Testis (tissue), 3 donors: ENCODE measurements around the gene DENND1A. TPM values are rescaled to one million over a fixed set of nuclear protein-coding genes. Genes with fewer than 3 reads are reported as not detected.

Experiments
- DNase-seq: peaks from one replicate; pipeline ENCODE4 v3.0.0-alpha.2; 2019
- H3K27ac ChIP-seq, 2 donors: fragments of 200-600 bp; sonication (generic); one replicate each; pipeline ENCODE4 v1.5.1; 2019
- H3K27me3 ChIP-seq: fragments of 200-600 bp; sonication (generic); one replicate; pipeline ENCODE4 v1.5.1; 2019
- H3K36me3 ChIP-seq: fragments of 200-600 bp; sonication (generic); one replicate; pipeline ENCODE4 v1.5.1; 2017; ENCODE audit warnings: low read depth; ENCODE audit errors: missing control alignments
- H3K4me1 ChIP-seq: fragments of 200-600 bp; sonication (generic); one replicate; pipeline ENCODE4 v1.5.1; 2019
- H3K4me3 ChIP-seq, 2 donors: fragments of 200-600 bp; sonication (generic); one replicate each; pipeline ENCODE4 v1.5.1; 2017 to 2019
- H3K9me3 ChIP-seq: fragments of 200-600 bp; sonication (generic); one replicate; pipeline ENCODE4 v1.5.1; 2017
- POLR2A ChIP-seq: fragments of 450-650 bp; IDR thresholded peaks from one replicate; pipeline ENCODE4 v1.6.1; 2017; ENCODE audit warnings: antibody characterized with exemption, mild to moderate bottlenecking, moderate library complexity
- WGBS, 2 donors: methylation state at CpG; one replicate each; pipeline ENCODE4 v1.1.5; 2018; 5-methylcytosine and 5-hydroxymethylcytosine counted together
- intact Hi-C: fragments of 100-400 bp; cut with DNase I; formaldehyde crosslinking; loops from one replicate; pipeline ENCODE4 v1.15.1; 2023; ENCODE audit warnings: low total_unique reads
- polyA plus RNA-seq: library from polyadenylated mRNA; stranded (reverse); fragments of 350-450 nt; fragmentation: Illumina TruSeq; extraction: RNeasy Lipid Tissue Mini Kit (QIAGEN cat#74804); gene quantifications from one replicate; pipeline ENCODE4 v1.2.3, GENCODE V29; 2014; ENCODE audit warnings: low read depth, low replicate concordance; ENCODE audit not compliant: insufficient read depth
- total RNA-seq, 2 donors: library from RNA; depleted of rRNA; stranded (reverse); fragments of >200 nt; gene quantifications; one replicate each; pipeline ENCODE4 v1.2.3, GENCODE V29; 2016
- TF ChIP-seq, protein P1 (sequence below), 3 experiments: fragments of 450-650 bp in 2 of 3; fragments of 200-600 bp in 1 of 3; sonication (generic) in 1 of 3; IDR thresholded peaks; one replicate each; pipeline ENCODE4 v1.5.1; 2016 to 2019; ENCODE audit warnings: antibody characterized with exemption in 3 of 3, mild to moderate bottlenecking in 2 of 3, moderate library complexity in 1 of 3

The DENND1A gene
- total and polyA plus RNA-seq, 3 donors from 2014 or later: 20.3 to 47.4 (median 44.9) TPM

- Histone ChIP-seq H3K36me3 (no peaks in the 10 kb centered on the region), H3K27ac (no peak overlapping the region), H3K4me3 (no peak overlapping the region), H3K4me1 (no peaks in the 10 kb centered on the region), H3K9me3 (no peaks in the 10 kb centered on the region), H3K27me3 (no peaks in the 10 kb centered on the region)
- intact Hi-C loops: no loop called here
- DNase-seq: no peak
- 91 to 92% methylated on average over 20 of the region's 20 CpGs for WGBS, 2 donors
- TF ChIP-seq, protein P1, sequence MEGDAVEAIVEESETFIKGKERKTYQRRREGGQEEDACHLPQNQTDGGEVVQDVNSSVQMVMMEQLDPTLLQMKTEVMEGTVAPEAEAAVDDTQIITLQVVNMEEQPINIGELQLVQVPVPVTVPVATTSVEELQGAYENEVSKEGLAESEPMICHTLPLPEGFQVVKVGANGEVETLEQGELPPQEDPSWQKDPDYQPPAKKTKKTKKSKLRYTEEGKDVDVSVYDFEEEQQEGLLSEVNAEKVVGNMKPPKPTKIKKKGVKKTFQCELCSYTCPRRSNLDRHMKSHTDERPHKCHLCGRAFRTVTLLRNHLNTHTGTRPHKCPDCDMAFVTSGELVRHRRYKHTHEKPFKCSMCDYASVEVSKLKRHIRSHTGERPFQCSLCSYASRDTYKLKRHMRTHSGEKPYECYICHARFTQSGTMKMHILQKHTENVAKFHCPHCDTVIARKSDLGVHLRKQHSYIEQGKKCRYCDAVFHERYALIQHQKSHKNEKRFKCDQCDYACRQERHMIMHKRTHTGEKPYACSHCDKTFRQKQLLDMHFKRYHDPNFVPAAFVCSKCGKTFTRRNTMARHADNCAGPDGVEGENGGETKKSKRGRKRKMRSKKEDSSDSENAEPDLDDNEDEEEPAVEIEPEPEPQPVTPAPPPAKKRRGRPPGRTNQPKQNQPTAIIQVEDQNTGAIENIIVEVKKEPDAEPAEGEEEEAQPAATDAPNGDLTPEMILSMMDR (IDR thresholded peaks at IDR 0.05): no peak
- TF ChIP-seq POLR2A: no peak
Measured at GRCh38 chr9:123425261-123425821, 504.6 kb downstream of the DENND1A start.

DNA sequence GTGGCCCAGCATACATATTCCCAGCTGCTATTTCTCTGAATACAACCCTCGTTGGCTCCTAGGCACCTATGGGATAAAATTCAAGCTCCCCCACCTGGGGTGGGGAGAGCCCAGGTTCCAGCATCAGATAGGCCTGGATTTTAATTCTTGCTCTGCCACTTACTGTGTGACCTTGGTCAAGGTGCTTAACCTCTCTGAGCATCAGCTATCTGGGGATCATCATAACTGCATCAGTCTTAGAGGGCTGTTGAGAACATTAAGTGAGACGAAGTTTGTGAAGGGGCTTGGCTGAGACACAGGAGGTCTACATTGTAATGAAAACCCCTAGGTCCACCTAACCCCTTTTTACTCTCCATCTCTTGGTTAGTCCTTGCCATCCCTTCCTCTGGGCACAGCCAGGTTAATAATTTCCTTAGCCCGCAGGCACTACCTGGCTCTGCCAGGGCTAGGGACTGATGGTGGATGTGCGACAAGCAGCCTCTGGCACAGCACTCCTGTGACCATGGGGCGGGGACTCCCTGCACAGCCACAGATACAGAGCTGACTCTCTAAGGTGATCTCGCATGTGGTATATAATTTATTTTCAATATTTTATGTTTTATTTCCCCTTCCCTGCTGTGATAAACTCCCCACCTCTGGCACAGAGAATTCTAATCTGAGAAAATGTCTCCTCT lies 505.2 kb downstream of the DENND1A start:
- 94 to 95% methylated on average over 6 of the region's 6 CpGs for WGBS, 2 donors
- no peak for DNase-seq
- Histone ChIP-seq H3K27me3 (no peaks in the 10 kb centered on the region), H3K36me3 (no peaks in the 10 kb centered on the region), H3K27ac (no peak overlapping the region), H3K9me3 (no peaks in the 10 kb centered on the region), H3K4me1 (no peaks in the 10 kb centered on the region), H3K4me3 (no peak overlapping the region)
- intact Hi-C loops: no loop called here
- no peak for TF ChIP-seq POLR2A
- TF ChIP-seq, protein P1 (IDR thresholded peaks at IDR 0.05): no peak

GRCh38 chr9:123424131-123424530 lies 505.8 kb downstream of the DENND1A start:
- WGBS, 2 donors: 74 to 84% methylated on average over 5 of the region's 5 CpGs
- H3K4me1 ChIP-seq: no peaks in the 10 kb centered on the region
- H3K27me3 ChIP-seq: no peaks in the 10 kb centered on the region
- H3K4me3 ChIP-seq: no peak overlapping the region
- H3K36me3 ChIP-seq: no peaks in the 10 kb centered on the region
- DNase-seq: no peak
- no peaks in the 10 kb centered on the region for H3K9me3 ChIP-seq
- TF ChIP-seq, protein P1 (IDR thresholded peaks at IDR 0.05): no peak
- no peak for TF ChIP-seq POLR2A
- intact Hi-C loops: no loop called here
- no peak overlapping the region for H3K27ac ChIP-seq

DNA sequence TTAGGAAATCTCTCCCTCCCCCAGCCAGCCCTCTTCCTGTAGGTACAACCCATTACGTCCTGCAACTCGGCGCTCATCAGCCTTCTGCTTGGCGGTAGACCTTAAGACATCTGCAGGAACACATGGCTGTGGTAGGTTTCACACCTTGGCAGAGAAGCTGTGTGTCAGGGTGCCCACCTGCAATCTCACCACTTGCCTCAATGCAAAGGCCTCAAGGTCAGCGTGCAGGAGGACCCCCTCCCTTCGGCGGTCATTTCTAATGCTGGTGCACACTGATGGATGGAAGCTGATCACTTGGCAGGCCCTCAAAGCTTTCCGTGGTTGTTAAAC lies 506.6 kb downstream of the DENND1A start:
- Histone ChIP-seq H3K27ac (no peak overlapping the region), H3K4me3 (no peak overlapping the region), H3K36me3 (no peaks in the 10 kb centered on the region), H3K9me3 (no peaks in the 10 kb centered on the region), H3K4me1 (no peaks in the 10 kb centered on the region), H3K27me3 (no peaks in the 10 kb centered on the region)
- intact Hi-C loops: no loop called here
- 71 to 86% methylated on average over 1 to 8 of the region's 8 CpGs for WGBS, 2 donors
- no peak for TF ChIP-seq POLR2A
- TF ChIP-seq, protein P1 (IDR thresholded peaks at IDR 0.05): no peak
- no peak for DNase-seq
